NCI-H1092 treated with DMSO at 0.1 percent for 48 hours (cell line): ENCODE data around the gene CDC6.
"Not testable (repeated sequence)": the region's sequence is repeated elsewhere in the genome, so short reads cannot be mapped to it uniquely, and the experiment has no call there.

Experiments
- DNase-seq: peaks from one replicate; lab custom pipeline; 2025; lab: John Stamatoyannopoulos, UW

CDC6 gene

DNA sequence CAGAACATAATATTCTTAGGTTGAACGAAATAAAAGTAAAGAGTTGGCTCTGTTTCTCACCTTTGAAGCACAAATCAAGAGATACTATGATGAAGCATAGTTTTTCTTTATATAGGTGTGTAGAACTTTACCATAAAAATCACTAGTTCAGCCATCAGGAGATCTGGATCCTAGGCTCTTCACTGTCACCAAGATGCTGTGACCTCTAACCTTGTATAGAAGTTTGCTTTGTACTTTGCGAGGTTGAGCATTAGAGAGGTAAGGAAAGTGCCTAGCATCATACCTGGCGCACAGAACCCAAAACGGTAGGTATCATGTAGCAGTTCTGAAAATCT is 553 bp upstream of the CDC6 start:
- no peak for DNase-seq

- peak; percentile 41 for DNase-seq
Measured at GRCh38 chr17:40290629-40291280, 3.1 kb downstream of the CDC6 start.

DNA sequence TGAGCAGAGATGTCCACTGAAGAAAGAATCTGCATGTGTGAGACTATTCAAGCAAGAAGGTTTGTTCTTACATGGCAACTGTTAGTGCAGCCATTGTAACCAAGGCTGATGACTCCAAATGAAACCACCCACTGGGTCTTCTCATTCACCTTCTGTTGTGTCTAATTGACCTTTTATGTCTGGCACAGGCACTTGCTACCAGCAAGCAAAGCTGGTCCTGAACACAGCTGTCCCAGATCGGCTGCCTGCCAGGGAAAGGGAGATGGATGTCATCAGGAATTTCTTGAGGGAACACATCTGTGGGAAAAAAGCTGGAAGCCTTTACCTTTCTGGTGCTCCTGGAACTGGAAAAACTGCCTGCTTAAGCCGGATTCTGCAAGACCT is 3.6 kb downstream of the CDC6 start:
- no peak for DNase-seq

DNA sequence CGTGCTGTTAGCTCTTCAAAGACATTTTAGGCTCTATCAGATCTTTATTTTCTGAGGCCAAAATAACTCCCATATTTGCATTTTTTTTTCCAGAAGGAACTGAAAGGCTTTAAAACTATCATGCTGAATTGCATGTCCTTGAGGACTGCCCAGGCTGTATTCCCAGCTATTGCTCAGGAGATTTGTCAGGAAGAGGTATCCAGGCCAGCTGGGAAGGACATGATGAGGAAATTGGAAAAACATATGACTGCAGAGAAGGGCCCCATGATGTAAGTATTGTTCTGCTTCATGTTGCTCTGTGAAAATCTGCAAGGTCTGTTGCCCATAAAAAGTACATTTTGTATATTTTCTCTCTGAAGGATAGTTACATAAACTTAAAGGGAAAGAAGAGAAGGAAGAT is 5.7 kb downstream of the CDC6 start:
- DNase-seq, result no peak

GRCh38 chr17:40295488-40296436 is 8.1 kb downstream of the CDC6 start:
- no peak for DNase-seq

- DNase-seq, result no peak
Measured at GRCh38 chr17:40297511-40297910, 9.8 kb downstream of the CDC6 start.

DNA sequence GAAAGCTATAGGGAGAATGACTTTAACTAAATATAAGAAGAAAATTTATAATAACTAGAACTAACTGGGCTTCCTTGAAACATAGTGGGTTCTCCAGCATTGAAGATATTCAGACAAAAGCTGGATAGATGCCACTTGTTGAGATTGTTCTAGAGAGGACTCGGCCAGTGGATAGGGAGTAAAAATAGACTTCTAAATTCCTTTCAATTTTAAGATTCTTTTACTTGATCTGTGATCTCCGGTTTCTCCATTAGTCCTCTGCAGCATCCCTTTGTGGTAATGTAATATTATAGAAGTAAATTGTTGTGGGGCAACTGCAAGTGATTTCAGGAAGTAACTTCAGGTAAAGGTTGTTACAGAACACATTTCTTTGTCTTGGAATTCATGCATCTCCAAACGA is 11.0 kb downstream of the CDC6 start:
- no peak for DNase-seq

- not testable (repeated sequence) for DNase-seq
Measured at GRCh38 chr17:40299159-40299757, 11.6 kb downstream of the CDC6 start.

GRCh38 chr17:40301315-40301714 is 13.6 kb downstream of the CDC6 start:
- no peak for DNase-seq

DNA sequence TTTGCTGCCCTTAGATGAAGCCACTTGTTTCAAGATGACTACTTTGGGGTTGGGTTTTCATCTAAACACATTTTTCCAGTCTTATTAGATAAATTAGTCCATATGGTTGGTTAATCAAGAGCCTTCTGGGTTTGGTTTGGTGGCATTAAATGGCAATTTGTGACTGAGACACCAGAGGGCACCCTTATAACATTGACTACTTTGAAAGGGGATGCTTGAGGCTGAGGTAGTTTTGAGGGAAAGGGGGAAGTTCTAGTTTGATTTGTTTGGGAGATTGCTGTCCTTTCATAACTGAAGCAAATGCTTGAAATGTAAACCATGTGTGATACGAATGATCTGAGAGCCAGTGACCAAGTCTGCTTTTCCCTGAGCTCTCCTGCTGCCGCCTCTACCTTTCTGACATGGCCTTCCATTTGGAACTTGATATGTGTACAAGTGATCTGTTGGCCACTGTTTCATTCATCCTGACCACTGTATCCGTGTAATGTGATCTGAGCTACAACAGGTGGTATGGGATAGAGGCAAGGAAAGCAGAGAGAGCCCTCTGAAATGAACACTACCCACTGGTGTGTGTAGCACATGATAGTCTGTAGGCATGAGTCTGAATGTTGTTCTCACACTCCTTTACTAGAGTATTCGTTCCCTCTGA is 15.5 kb downstream of the CDC6 start:
- DNase-seq, result peak; percentile 90

DNA sequence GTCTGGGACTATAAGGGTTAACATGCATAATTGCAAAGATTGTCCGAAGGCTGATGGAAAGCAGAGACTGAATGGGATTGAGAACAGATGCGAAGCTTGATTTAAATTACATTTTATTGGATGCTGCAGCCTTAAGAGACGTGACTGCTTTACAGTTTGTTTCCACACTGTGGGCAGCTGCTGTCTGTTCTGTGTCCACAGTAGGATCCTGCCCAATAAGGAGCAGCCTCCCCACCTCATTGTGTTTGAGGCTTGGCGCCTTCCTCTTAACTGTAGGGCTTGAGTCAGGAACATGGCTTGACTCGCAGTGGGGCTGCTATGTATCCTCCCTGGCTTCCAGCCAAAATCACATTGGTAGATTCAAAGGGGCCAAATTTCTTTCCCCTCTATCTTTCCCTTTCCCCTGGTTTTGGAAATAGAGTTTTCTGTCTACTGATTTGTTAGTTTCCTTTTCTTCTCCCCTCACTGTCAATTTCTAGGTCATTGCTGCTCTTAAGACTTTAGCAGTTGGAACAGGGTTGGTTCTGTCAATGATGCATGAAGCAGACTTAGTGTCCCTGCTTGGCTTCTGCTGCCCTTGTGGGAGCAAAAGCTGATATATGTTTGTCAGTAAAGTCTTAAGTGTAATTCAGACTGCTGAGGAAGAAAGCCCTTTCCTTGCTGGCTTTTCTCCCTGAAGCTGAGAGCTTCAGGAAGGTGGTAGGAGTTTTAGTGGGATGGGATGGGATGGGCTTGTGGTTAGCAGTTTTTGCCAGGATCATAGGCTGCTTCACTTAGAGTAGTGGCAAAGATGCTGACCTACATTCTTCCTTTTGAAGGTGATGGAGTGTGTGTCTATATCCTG is 16.3 kb downstream of the CDC6 start:
- peak; percentile 66 for DNase-seq

DNA sequence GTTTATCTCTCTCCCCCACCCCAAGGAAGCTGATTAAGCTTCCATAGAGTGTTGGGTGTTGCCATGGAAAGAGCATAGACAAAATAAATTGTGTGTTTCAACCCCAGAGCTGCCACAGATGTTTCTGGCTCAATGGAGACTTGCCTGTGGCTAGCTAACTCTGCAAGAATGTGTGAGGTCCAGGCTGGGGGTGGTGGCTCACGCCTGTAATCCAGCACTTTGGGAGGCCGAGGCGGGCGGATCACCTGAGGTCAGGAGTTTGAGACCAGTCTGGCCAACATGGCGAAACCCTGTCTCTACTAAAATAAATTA is 16.8 kb downstream of the CDC6 start:
- DNase-seq, result not testable (repeated sequence)

- not testable (repeated sequence) for DNase-seq
Measured at GRCh38 chr17:40304866-40305265, 17.2 kb downstream of the CDC6 start.

GRCh38 chr17:40306395-40306794 is 18.7 kb downstream of the CDC6 start:
- no peak for DNase-seq

DNA sequence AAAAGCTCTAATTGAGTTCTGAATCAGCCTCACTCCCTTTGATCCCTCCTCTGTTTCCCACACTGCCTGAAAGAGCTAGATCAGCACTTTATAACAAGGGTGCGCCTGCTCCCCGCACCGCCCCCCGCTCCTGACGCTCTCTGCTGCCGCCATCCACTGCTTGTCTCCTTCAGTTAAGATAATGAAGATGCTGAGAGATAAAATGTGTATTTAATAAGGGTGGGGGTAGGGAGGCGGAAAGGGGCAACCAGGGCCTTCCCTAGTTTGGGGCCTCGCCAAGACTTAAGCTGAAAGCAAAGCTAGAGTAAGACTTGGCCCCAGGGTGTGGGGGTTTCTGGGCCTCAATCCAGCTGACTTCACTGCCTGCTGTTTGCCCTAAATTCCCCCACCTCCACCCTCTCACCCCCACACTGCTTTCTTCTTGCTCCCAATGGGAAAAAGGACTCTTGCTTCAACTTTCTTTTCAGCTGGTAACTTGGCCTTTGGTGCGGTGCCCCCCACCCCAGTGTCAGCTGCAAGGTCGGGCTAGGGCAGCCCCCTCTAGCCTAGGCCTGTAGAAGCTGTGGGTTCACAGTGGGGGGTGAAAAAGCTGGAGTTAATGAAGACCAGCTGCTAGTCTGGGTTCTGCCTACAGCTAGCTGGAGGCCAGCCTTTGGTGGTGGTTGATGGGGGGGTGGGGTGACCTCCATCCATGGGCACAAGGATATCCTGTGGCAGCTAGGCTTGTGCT is 19.5 kb downstream of the CDC6 start:
- peak; percentile 80 for DNase-seq

DNA sequence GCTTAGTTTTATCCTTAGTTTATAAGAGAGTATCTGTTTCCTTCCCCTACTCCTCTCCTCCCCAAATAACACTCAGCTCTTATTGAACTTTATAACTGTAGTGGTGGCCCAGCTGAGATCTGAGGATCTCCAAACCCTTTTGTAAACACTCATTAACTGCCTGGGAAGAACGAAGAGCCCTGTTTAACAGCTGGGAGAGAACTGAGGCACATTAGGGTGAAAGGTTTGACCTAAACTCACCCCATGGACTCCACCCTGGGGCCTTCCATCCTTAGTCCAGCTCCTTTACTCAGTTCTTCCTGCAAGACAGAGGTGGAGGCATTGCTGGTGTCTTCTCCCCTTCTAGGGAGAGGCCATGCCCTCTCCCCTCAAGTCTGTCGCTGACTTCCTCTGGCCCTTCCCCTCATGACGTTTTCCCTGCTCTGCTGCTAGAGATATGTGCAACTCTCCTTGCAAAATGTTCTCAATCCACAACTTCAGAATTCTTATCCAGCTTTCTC is 20.1 kb downstream of the CDC6 start:
- peak; percentile 66 for DNase-seq

DNA sequence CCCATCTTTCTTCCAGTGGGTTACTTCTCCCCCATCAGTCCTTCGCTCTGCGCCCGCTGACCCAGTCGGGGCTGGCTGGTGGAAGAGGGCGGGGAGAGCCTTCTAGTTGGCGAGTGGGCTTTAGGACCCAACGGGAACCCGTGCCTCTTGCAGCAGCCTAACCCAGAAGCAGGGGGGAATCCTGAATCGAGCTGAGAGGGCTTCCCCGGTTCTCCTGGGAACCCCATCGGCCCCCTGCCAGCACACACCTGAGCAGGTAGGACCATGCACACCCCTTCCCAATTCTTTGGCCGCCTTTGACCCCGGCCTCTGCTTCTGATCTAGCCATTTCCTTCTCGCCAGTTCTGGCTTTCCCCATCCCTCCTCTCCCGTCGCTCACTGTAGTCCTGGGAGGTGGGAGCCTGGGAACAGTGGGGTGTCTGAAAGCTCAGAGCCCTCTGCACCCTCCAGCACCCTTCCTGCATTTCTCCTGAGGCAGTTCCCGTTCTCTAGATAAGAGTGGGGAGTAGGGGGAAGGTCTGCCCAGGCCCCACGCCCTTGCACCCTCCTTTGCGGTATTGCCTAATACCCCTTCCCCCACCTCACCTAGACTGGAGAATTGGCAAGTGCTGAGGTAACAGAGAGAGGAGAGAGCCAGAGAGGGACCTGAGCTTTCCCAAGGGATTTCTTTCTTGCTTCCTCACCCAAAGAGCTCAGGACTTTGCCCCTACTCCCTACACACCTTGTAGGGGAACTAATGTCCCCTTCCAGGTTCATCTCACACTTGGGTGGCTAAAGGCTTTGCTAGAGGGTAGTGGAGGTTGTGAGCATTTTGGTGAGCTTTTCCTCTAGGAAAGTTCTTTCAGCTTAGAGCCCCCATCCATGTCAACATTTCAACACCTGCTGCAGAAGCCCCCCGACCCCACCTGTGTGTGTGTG is 21.6 kb downstream of the CDC6 start, which contains the start of gene RARA:
RARA (plus strand) TSS at position 150 of the 918 bp plus-strand sequence. CDS start 22,039 bp downstream, outside the sequence.
- DNase-seq, result peak; percentile 57

DNA sequence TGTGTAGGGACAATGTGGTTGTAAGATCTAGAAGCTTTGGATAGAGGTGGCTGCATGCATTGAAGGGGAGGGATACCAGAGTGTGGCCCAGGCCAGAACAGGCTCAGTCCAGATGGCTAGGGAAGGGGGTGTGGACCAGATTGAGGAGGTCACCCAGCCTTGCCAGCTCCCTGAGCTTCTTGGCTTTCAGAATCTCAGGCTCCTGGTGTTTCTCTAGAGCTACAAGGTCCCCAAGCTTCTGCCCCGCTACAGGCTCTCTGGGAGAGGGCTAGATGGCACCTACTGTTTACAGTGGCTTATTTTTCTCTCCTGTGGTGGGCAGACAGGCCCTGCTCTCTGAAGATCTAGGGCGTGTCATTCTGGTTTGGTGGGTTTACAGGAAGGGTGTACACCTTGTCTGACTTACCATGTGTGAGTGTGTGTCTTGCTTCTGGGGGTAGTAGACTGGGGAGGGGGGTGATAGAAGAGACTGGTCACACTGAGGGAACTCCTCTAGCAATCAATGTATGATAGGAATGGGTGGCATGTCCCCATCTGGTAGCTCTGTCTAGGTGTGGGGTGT is 22.4 kb downstream of the CDC6 start:
- no peak for DNase-seq

DNA sequence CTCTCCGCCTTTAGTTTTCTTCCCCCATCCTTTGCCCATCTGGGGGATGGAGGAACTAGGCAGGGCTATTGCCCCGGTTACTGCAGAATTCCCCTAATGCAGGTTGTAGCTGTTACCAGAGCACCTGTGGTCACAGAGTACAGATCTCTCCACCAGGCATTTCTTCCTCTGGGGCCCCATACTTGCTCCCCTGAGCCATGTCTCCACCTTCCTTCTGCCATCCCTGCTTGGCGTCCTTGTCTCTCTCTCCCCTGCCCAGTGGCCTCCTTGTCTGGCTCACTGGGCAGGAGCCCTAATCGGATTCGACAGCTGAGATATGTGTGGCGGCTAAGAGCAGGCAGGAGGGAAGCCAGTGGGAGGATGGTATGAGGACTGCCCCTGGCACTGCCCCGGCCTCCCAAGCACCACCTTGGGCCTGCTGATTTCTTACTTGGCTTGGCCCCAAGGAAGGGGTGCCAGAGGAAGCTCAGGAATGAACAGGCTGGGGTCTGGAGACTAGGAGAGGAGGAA is 23.3 kb downstream of the CDC6 start:
- DNase-seq, result no peak
